B cell (primary cell): ENCODE results near the gene ACSS1.

Source experiments
- EZH2 ChIP-seq: IDR thresholded peaks from 2 replicates; pipeline ENCODE4 v1.6.1; 2012; ENCODE audit warnings: borderline replicate concordance, low read depth, mild to moderate bottlenecking, moderate library complexity, low read length; ENCODE audit not compliant: insufficient read depth, poor library complexity, severe bottlenecking
- TF ChIP-seq, protein P1 (sequence below): fragments of 200-600 bp; IDR thresholded peaks from one replicate; pipeline ENCODE4 v1.8.0; 2022; ENCODE audit warnings: antibody characterized with exemption, mild to moderate bottlenecking

DNA sequence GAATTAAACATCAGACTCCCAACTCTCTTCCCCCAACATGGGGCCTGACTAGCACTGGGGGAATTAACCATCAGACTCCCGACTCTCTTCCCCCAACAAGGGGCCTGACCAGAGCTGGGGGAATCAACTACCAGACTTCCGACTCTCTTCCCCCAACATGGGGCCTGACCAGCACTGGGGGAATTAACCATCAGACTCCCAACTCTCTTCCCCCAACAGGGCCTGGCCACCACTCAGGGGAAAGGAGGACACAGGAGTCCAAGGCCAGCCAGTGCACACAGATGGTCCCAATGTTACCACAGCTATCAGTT lies 95.8 kb downstream of the ACSS1 start:
- TF ChIP-seq, protein P1, sequence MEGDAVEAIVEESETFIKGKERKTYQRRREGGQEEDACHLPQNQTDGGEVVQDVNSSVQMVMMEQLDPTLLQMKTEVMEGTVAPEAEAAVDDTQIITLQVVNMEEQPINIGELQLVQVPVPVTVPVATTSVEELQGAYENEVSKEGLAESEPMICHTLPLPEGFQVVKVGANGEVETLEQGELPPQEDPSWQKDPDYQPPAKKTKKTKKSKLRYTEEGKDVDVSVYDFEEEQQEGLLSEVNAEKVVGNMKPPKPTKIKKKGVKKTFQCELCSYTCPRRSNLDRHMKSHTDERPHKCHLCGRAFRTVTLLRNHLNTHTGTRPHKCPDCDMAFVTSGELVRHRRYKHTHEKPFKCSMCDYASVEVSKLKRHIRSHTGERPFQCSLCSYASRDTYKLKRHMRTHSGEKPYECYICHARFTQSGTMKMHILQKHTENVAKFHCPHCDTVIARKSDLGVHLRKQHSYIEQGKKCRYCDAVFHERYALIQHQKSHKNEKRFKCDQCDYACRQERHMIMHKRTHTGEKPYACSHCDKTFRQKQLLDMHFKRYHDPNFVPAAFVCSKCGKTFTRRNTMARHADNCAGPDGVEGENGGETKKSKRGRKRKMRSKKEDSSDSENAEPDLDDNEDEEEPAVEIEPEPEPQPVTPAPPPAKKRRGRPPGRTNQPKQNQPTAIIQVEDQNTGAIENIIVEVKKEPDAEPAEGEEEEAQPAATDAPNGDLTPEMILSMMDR: no peak
- no peak for TF ChIP-seq EZH2
